Esophagus mucosa (tissue), 1 donor: ENCODE results near the gene RNF2. TPM values are rescaled to one million over a fixed set of nuclear protein-coding genes. Genes with fewer than 3 reads are reported as not detected.
"Not testable (repeated sequence)": the region's sequence is repeated elsewhere in the genome, so short reads cannot be mapped to it uniquely, and the experiment has no call there.

Experiments
- ATAC-seq: fragments of 200-7000 bp; cut with Tn5 transposase; one replicate; pipeline ENCODE4 v1.9.1; 2020
- total RNA-seq: library from RNA; stranded (reverse); gene quantifications from one replicate; pipeline ENCODE4 v1.2.4, GENCODE V29; 2023
- donor health status: DM: yes; HTN: yes; CAD: no.

The RNF2 gene
- 12.6 TPM for total RNA-seq

GRCh38 chr1:185044981-185045813 lies at the start of gene RNF2:
Gene RNF2 (plus strand): TSS chr1:185045558. CDS start chr1:185087554, 41,996 bp downstream.
- ATAC-seq, result peak; percentile 95

DNA sequence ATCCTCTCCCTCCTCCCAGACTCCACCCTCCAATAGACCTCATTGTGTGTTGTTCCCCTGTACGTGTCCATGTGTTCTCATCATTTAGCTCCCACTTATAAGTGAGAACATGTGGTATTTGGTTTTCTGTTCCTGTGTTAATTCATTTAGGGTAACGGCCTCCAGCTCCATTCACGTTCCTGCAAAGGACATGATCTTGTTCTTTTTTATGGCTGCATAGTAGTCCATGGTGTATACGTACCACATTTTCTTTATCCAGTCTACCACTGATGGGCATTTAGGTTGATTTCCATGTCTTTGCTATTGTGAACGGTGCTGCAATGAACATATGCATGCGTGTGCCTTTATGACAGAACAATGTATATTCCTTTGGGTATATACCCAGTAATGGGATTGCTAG lies 45.4 kb upstream of the RNF2 start:
- not testable (repeated sequence) for ATAC-seq

DNA sequence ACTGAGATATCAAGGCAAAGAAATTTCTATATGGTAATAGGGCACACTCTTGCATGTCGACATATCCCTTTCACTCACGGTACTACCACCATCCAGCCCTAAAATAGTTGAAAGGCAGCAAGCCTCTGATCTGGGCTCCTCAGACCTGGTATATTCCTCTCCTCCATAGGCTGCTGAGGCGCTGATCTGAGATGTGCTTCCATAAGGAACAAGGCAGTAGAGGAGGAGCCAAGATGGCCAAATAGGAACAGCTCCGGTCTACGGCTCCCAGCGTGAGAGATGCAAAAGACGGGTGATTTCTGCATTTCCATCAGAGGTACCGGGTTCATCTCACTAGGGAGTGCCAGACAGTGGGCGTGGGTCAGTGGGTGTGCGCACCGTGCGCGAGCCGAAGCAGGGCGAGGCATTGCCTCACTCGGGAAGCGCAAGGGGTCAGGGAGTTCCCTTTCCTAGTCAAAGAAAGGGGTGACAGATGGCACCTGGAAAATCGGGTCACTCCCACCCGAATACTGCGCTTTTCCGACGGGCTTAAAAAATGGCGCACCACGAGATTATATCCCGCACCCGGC lies 44.0 kb upstream of the RNF2 start:
- ATAC-seq, result not testable (repeated sequence)

DNA sequence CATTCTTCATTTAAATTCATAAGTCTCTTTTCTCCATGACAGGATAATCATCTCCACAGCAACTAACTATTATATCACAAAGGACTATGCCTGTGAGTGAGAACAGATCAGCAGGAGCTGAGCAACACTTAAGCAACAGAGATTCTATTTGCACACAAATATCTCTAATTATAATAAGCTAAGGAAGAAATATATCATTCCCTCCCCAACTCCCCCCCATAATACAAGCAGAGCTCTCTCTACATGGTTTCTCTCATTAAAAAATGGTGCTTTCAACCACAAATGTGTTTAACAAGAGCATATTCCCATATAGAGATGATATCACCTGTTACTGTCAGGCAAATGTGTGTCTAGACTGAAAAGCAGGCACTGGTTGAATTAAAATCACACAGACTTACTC lies 36.5 kb upstream of the RNF2 start:
- ATAC-seq, result no peak

GRCh38 chr1:185010361-185010760 lies 35.0 kb upstream of the RNF2 start:
- ATAC-seq, result no peak

GRCh38 chr1:185014941-185015340 lies 30.4 kb upstream of the RNF2 start:
- ATAC-seq, result no peak

GRCh38 chr1:185015631-185016030 lies 29.7 kb upstream of the RNF2 start:
- no peak for ATAC-seq

DNA sequence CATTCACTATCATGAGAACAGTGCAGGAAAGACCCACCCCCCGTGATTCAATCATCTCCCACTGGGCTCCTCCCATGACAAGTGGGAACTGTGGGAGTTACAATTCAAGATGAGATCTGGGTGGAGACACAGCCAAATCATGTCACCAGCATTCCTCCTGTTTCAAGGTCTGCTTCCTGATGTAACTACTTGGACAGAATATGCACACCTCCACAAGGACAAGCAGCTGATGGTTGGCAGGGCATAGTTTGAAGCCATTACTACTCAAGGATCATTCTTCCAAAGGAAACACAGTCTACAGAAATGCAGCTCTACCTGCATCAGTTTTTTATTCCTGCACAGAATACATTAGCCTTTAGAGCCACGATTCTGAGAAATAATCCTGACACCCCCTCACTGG lies 28.5 kb upstream of the RNF2 start:
- no peak for ATAC-seq

- peak; percentile 70 for ATAC-seq
These were observed 28.0 kb upstream of the RNF2 start for GRCh38 chr1:185017338-185017737.

GRCh38 chr1:185017966-185018365 lies 27.4 kb upstream of the RNF2 start:
- no peak for ATAC-seq

GRCh38 chr1:185027252-185027882 lies 18.0 kb upstream of the RNF2 start:
- ATAC-seq, result no peak

DNA sequence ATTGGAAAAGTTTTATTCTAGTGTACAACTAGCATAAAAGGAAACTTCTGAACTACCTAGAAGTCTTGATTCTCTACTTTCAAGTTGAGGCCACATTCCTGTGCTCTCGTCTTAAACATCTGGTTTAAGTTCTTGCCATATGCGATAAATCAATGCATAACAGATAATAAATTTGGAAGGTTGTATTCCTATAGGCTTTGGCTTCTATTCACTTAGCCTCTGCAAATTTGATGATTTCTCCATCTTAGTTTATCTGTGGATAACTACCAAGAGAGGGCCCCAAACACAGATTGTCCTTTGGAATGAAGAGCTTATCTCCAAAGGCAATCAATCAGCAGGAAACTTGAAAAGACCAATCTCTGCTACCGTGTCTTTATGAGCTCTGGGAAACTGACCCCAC lies 11.7 kb upstream of the RNF2 start:
- no peak for ATAC-seq

DNA sequence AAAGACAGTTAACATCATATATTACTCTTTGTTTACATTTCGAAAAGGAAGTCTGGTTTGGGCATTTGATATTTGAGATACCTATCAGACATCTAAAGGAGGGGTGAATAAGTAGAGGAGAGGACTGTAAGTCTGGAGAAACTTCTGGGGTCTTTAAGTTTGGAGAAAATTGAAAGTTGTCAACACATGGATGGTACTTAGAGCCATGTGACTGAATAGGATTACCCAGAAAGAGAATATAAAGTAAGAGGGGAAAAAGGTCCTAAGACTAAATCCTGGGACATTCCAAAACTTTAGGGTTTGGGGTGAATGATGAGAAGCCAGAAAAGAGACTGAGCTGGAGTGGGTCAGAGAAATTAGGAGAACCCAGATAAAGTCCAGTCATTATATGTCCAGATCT lies 10.1 kb upstream of the RNF2 start:
- no peak for ATAC-seq

DNA sequence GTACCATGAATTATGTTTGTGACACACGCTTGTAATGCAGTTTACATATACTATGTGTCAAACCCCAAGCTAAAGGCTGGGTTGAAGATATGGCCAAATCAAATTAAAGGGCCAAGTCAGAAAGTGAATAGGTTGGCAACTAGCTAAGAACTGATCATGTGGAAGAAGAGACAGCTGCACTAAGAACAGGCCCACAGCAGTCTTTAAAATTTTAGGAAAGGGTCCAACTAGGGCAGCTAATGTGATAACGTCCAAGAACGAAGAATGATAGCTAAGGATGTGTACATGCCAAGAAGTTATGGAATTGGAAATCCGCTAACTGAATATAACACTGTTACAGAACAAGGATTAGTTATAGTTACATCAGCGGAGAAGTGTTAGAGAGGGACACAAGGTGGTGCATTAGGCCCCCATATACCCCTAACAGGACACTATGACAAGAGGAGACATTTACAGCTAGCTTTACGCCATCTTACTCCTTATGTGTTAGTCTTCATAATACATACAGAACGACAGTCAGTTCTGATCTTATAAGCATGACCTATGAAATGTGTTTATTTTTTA lies 6.5 kb upstream of the RNF2 start:
- no peak for ATAC-seq

GRCh38 chr1:185039726-185040407 lies 5.5 kb upstream of the RNF2 start:
- ATAC-seq, result no peak

DNA sequence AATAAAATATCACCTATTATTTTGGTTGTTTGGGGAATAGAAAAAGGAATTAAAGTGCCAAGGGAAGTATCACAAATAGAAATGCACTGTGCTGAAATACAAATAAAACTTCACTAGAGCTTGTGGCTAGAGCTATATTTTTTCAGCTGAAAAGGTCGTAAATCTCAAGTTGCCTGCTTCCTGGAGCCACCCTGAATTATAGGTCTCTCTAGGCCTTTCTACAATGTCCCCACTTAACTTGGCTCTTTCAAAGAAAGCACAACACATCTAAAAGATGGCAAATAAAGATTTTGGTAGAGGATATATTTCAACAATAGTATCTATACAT lies 5.0 kb upstream of the RNF2 start:
- no peak for ATAC-seq

- no peak for ATAC-seq
These were observed 3.6 kb upstream of the RNF2 start for GRCh38 chr1:185041742-185042141.

DNA sequence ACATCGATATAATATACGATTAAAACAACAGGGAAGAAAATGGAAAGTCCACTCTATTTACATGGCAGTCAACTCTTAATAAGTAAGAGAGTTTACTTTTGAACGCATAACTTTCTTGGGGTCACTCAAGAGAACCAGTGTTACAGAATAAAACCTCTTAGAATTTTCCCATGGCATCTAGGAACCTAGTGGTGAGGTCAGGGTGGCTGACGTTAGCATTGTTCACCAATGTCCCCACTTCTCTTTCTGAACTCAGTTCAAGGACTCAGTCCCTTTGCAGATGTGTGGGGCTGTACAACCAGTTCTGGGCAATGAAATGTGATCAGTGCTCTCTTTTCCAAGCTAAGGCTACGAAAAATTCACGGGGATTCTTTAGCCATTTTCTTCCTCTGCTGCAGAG lies 2.6 kb upstream of the RNF2 start:
- no peak for ATAC-seq

- no peak for ATAC-seq
These were observed 971 bp upstream of the RNF2 start for GRCh38 chr1:185044387-185044786.

DNA sequence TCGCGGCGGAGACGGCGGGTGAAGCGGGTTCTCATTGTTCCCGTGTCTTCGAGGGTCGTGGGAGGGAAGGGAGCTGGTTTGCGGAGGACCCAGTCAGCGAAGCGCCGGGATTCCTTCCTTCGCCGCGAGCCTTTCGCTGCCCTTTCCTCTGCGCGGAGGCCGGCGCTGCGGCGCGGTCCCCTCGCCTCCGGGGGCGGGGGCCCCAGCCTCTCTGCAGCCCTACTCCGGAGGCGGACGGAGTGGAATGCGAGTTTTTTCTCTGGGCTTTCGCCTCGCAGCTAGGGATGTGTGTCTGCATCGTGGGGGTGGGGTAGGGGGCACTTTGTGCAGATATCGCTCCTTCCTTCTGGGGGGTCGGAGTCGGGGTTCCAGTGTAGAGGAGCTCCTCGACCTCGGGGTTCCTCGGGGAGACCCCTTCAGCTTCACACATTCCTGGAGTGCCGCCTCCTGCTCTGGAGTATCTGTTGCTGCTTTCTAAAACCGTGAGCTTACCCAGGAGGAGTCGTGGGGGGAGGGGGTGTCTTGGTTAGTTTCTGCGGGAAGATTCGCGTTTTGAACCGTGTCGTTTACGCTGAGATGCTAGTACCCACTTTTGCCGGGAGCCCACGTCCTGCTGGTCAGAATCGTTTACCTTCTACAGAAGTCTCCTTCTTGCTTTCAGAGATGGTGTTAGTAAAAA lies 595 bp downstream of the RNF2 start:
- peak; percentile 53 for ATAC-seq

- ATAC-seq, result no peak
These were observed 1.3 kb downstream of the RNF2 start for GRCh38 chr1:185046668-185047067.

DNA sequence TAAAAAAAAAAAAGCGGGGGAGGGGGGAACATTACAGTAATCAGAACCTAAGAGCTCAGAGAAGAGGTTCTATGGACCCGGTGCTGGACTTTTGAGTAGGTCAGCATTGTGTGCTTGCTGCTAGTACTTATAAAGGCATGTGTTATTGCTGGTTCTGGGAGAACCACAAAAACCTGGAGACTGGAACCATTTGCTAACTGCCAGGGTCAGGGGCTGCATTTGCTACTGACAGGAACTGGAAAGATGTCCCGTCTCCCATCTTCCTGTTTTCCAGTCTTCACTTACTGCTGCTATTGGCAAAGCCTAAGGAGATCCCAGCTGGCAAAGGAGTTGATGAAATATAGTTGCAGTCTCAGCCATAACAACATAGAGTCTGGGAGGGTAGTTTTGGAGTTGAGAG lies 4.3 kb downstream of the RNF2 start:
- no peak for ATAC-seq
